Endothelial cell of umbilical vein (primary cell): ENCODE data around the gene C15orf61. TPM values are rescaled to one million over a fixed set of nuclear protein-coding genes. Genes with fewer than 3 reads are reported as not detected.

Experiments
- BruUV-seq: library from RNA; stranded (reverse); fragments of 400-500 nt; replicated peaks from 2 replicates; lab custom pipeline; 2021; lab: Mats Ljungman, UMichigan
- CTCF ChIA-PET: fragments of 300-600, 350-600 bp; sonication (Branson Sonifier 250); formaldehyde crosslinking; loops from one replicate; lab custom pipeline; 2021; ENCODE audit warnings: antibody characterized with exemption, inconsistent platforms; lab: Charles Lee
- POLR2A ChIA-PET: fragments of 300-600, 350-600 bp; sonication (Branson Sonifier 250); formaldehyde crosslinking; loops from one replicate; lab custom pipeline; 2021; ENCODE audit warnings: antibody characterized with exemption, inconsistent platforms; lab: Charles Lee
- DNase-seq: peaks from one replicate; pipeline ENCODE4 v3.0.0-alpha.2; 2011; ENCODE audit warnings: low read depth, low spot score
- FAIRE-seq: peaks from 2 replicates; lab custom pipeline; 2011; peaks lifted over from hg19 to GRCh38; lab: Jason Lieb, UNC
- H2AFZ ChIP-seq: 2 replicates; pipeline ENCODE4 v1.6.0; 2012; ENCODE audit warnings: low read depth, low read length, control low read depth, inconsistent platforms
- H3K27ac ChIP-seq: 2 replicates; pipeline ENCODE4 v1.5.1; 2011; ENCODE audit warnings: low read depth, mild to moderate bottlenecking, control low read depth, low read length, moderate library complexity; ENCODE audit not compliant: insufficient read depth
- H3K27me3 ChIP-seq, 2 experiments: 2 replicates each; pipeline versions ENCODE4 v1.6.0 to v1.6.1; 2011; ENCODE audit warnings: low read length in 2 of 2, mixed read lengths in 1 of 2; ENCODE audit not compliant: control insufficient read depth in 2 of 2, insufficient read depth in 2 of 2
- H3K36me3 ChIP-seq, 2 experiments: 2 replicates in 1 of 2; 3 replicates in 1 of 2; pipeline ENCODE4 v1.5.1; 2011; ENCODE audit warnings: low read length in 2 of 2, mild to moderate bottlenecking in 1 of 2, moderate library complexity in 1 of 2; ENCODE audit not compliant: control insufficient read depth in 2 of 2, insufficient read depth in 2 of 2; ENCODE audit errors: extremely low read depth in 1 of 2
- H3K4me1 ChIP-seq: 3 replicates; pipeline ENCODE4 v1.5.1; 2011; ENCODE audit warnings: mild to moderate bottlenecking, low read length; ENCODE audit not compliant: control insufficient read depth, insufficient read depth; ENCODE audit errors: extremely low read depth
- H3K4me2 ChIP-seq: 2 replicates; pipeline ENCODE4 v1.6.1; 2011; ENCODE audit warnings: low read length, control low read depth, mixed read lengths; ENCODE audit not compliant: insufficient read depth
- H3K4me3 ChIP-seq, 3 experiments: fragments of 200-600 bp in 1 of 3; sonication (generic), shearing (Covaris generic) in 1 of 3; replicated peaks in 1 of 3; 2 replicates each; pipeline ENCODE4 v1.5.1; 2011 to 2016; ENCODE audit warnings: control low read depth in 3 of 3, low read length in 3 of 3, mild to moderate bottlenecking in 2 of 3, inconsistent platforms in 1 of 3, low read depth in 1 of 3, moderate library complexity in 1 of 3; ENCODE audit not compliant: insufficient read depth in 1 of 3
- H3K79me2 ChIP-seq: 2 replicates; pipeline ENCODE4 v1.6.0; 2012; ENCODE audit warnings: low read length, inconsistent platforms; ENCODE audit not compliant: control insufficient read depth, insufficient read depth
- H3K9ac ChIP-seq: replicated peaks from 2 replicates; pipeline ENCODE3; 2011; ENCODE audit warnings: low read length, control low read depth; ENCODE audit not compliant: insufficient read depth; ENCODE audit errors: extremely low read depth
- H3K9me1 ChIP-seq: replicated peaks from 3 replicates; pipeline ENCODE4 v1.6.0; 2011; ENCODE audit warnings: mild to moderate bottlenecking, low read length; ENCODE audit not compliant: control insufficient read depth, insufficient read depth; ENCODE audit errors: extremely low read depth
- H3K9me3 ChIP-seq: replicated peaks from 2 replicates; pipeline ENCODE4 v1.5.1; 2012; ENCODE audit warnings: low read length, inconsistent platforms; ENCODE audit not compliant: control insufficient read depth, insufficient read depth
- H4K20me1 ChIP-seq: replicated peaks from 2 replicates; pipeline ENCODE3; 2011; ENCODE audit warnings: mild to moderate bottlenecking, low read length; ENCODE audit not compliant: control insufficient read depth, insufficient read depth; ENCODE audit errors: extremely low read depth
- EZH2 ChIP-seq: IDR thresholded peaks from 2 replicates; pipeline ENCODE4 v1.6.1; 2012; ENCODE audit warnings: borderline replicate concordance, low read depth, mild to moderate bottlenecking, moderate library complexity, low read length, inconsistent platforms; ENCODE audit not compliant: severe bottlenecking
- FOS ChIP-seq: IDR thresholded peaks from 2 replicates; pipeline ENCODE4 v1.6.1; 2011; ENCODE audit warnings: mild to moderate bottlenecking, low read length, moderate library complexity, borderline replicate concordance; ENCODE audit not compliant: insufficient read depth
- GATA2 ChIP-seq: IDR thresholded peaks from 2 replicates; pipeline ENCODE4 v1.7.0; 2011; ENCODE audit warnings: low read depth, mild to moderate bottlenecking, moderate library complexity, mixed read lengths, low read length; ENCODE audit not compliant: insufficient read length, insufficient read depth
- JUN ChIP-seq: IDR thresholded peaks from 2 replicates; pipeline ENCODE4 v1.6.1; 2011; ENCODE audit warnings: borderline replicate concordance, low read depth; ENCODE audit not compliant: insufficient read length, insufficient read depth
- MYC ChIP-seq: IDR thresholded peaks from one replicate; pipeline ENCODE4 v1.6.1; 2011; ENCODE audit warnings: mild to moderate bottlenecking, low read depth, low read length
- POLR2A ChIP-seq: IDR thresholded peaks from 2 replicates; pipeline ENCODE4 v1.6.1; 2012; ENCODE audit warnings: low read depth, mild to moderate bottlenecking, control low read depth, low read length
- POLR2AphosphoS5 ChIP-seq: IDR thresholded peaks from 2 replicates; pipeline ENCODE4 v1.6.1; 2012; ENCODE audit warnings: low read depth, mild to moderate bottlenecking, control low read depth, low read length, moderate library complexity; ENCODE audit not compliant: insufficient read depth
- dilution Hi-C: fragments of 300-500 bp; cut with MboI; formaldehyde crosslinking; loops from one replicate; pipeline ENCODE4 v1.15.0; 2019; ENCODE audit warnings: low sequenced_read_pairs; ENCODE audit not compliant: extremely low pct_ligation_motif_present
- intact Hi-C: fragments of 100-400 bp; cut with micrococcal nuclease; formaldehyde crosslinking; loops from one replicate; pipeline ENCODE4 v1.10.0; 2022
- polyA plus RNA-seq, 4 experiments: library from polyadenylated mRNA; depleted of rRNA in 3 of 4; stranded (reverse) in 3 of 4; unstranded in 1 of 4; fragments of >200 nt; gene quantifications; 2 replicates each; pipeline versions ENCODE4 v1.2.1 to v1.2.3, GENCODE V29; 2011 to 2012; ENCODE audit warnings: missing spikeins in 1 of 4
- total RNA-seq: library from RNA; stranded (reverse); gene quantifications from 2 replicates; pipeline ENCODE4 v1.2.3, GENCODE V29; 2021
- TF ChIP-seq, protein P1 (sequence below): IDR thresholded peaks from 2 replicates; pipeline ENCODE4 v1.6.1; 2011; ENCODE audit not compliant: insufficient read depth, insufficient read length
- TF ChIP-seq, protein P2 (sequence below), 2 donors: IDR thresholded peaks; 1 replicate in 1 of 2; 2 replicates in 1 of 2; pipeline ENCODE4 v1.5.1; 2011; ENCODE audit warnings: low read length in 2 of 2, mild to moderate bottlenecking in 2 of 2, moderate library complexity in 2 of 2, control low read depth in 1 of 2, inconsistent platforms in 1 of 2, low read depth in 1 of 2; ENCODE audit not compliant: insufficient read depth in 1 of 2; ENCODE audit errors: extremely low read depth in 1 of 2

Gene C15orf61
- total and polyA plus RNA-seq, 2 donors (not counting 3 experiments of a cell fraction or from before 2014, with no cell fraction given) = 3.2 to 4.1 TPM

DNA sequence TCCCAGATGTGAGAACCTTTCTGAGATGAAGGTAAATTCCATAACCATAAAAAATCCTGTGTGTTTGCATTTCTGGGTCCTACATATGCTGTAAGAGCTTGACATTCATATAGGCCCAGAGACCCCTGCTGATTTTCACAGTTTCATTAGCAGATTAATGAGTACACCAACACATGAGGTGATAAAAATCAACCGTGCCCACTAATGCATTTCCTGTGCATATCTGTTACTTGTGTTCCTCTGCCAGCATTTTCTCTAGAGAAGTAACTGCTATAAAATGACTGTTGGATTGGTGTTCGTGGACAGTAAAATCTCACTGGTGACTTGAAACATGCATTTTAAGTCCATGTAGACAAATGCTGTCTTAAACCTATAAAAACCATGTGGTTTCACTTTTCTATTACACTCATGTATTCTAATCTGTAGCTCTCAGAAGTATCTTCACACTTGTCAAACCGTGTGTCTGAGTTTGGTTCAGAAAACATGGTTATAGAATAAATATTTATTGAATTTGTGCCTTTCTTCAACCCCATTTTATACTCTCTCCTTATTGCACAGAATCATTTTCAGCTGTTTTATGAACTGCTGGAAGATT lies 36.1 kb downstream of the C15orf61 start:
- ChIA-PET CTCF (no interaction called here), POLR2A (interaction anchor here (0.6 kb wide), 1 partner anchor 34 kb away, joined by 3 read pairs; no protein-coding TSS in a partner anchor)
- Histone ChIP-seq H3K27me3 (no peaks in the 10 kb centered on the region), H3K9me3 (no peaks in the 10 kb centered on the region), H3K9ac (no peak overlapping the region), H2AFZ (no peak overlapping the region), H3K79me2 (no peaks in the 10 kb centered on the region), H3K36me3 (no peaks in the 10 kb centered on the region), H3K9me1 (no peaks in the 10 kb centered on the region), H3K4me3 (no peak overlapping the region), H3K4me1 (no peaks in the 10 kb centered on the region), H3K27ac (no peak overlapping the region), H4K20me1 (no peaks in the 10 kb centered on the region), H3K4me2 (no peak overlapping the region)
- FAIRE-seq (no peak), DNase-seq (no peak)
- dilution Hi-C loops (no loop called here), intact Hi-C loops (no loop called here)
- no TSS peak for BruUV-seq
- TF ChIP-seq EZH2 = no peak
- no peak for TF ChIP-seq JUN
- TF ChIP-seq MYC = no peak
- no peak for TF ChIP-seq GATA2
- no peak for TF ChIP-seq POLR2AphosphoS5
- TF ChIP-seq, protein P1, sequence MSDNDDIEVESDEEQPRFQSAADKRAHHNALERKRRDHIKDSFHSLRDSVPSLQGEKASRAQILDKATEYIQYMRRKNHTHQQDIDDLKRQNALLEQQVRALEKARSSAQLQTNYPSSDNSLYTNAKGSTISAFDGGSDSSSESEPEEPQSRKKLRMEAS = no peak
- no peak for TF ChIP-seq FOS
- TF ChIP-seq, protein P2, sequence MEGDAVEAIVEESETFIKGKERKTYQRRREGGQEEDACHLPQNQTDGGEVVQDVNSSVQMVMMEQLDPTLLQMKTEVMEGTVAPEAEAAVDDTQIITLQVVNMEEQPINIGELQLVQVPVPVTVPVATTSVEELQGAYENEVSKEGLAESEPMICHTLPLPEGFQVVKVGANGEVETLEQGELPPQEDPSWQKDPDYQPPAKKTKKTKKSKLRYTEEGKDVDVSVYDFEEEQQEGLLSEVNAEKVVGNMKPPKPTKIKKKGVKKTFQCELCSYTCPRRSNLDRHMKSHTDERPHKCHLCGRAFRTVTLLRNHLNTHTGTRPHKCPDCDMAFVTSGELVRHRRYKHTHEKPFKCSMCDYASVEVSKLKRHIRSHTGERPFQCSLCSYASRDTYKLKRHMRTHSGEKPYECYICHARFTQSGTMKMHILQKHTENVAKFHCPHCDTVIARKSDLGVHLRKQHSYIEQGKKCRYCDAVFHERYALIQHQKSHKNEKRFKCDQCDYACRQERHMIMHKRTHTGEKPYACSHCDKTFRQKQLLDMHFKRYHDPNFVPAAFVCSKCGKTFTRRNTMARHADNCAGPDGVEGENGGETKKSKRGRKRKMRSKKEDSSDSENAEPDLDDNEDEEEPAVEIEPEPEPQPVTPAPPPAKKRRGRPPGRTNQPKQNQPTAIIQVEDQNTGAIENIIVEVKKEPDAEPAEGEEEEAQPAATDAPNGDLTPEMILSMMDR (IDR thresholded peaks at IDR 0.05; ENCODE audit: extremely low read depth in 1 of 2, insufficient read depth in 1 of 2, low read depth in 1 of 2, low read length in 2 of 2) = no peak
- TF ChIP-seq POLR2A = no peak
